HepG2 (cell line): ENCODE measurements around the gene DQX1. TPM values are rescaled to one million over a fixed set of nuclear protein-coding genes. Genes with fewer than 3 reads are reported as not detected.

Experiments used
- ATAC-seq: fragments of 200-7000 bp; cut with Tn5 transposase; 3 replicates; pipeline ENCODE4 v1.9.1; 2020; ENCODE audit warnings: mild to moderate bottlenecking, moderate library complexity
- BruUV-seq: library from RNA; stranded (reverse); fragments of 400-500 nt; replicated peaks from 2 replicates; lab custom pipeline; 2021; lab: Mats Ljungman, UMichigan
- CTCF ChIA-PET: fragments of 300-600 bp; formaldehyde crosslinking; extraction: SDS; loops from one replicate; lab custom pipeline; 2021; ENCODE audit warnings: low total read pairs, inconsistent platforms, low intra/inter-chr PET ratio; lab: Yijun Ruan, JAX
- POLR2A ChIA-PET: fragments of 350-600 bp; sonication (Branson Sonifier 250); formaldehyde crosslinking; loops from one replicate; lab custom pipeline; 2020; ENCODE audit warnings: antibody characterized with exemption, inconsistent platforms; lab: Yijun Ruan, JAX
- DNase-seq: peaks from one replicate; pipeline ENCODE4 v3.0.0-alpha.2; 2015; ENCODE audit warnings: low spot score
- FAIRE-seq: peaks from 3 replicates; lab custom pipeline; 2011; peaks lifted over from hg19 to GRCh38; lab: Jason Lieb, UNC
- H2AFZ ChIP-seq: one replicate; pipeline ENCODE4 v1.6.1; 2011; ENCODE audit warnings: low read length, inconsistent platforms
- H3K27ac ChIP-seq: fragments of 300-600 bp; 3 replicates; pipeline ENCODE4 v1.8.0; 2011; ENCODE audit warnings: mixed run types, mild to moderate bottlenecking, mixed read lengths, low read length, inconsistent platforms; ENCODE audit not compliant: insufficient read depth; ENCODE audit errors: extremely low read length
- H3K27me3 ChIP-seq, 2 experiments: fragments of 200-600 bp in 1 of 2; 2 replicates in 1 of 2; 3 replicates in 1 of 2; pipeline versions ENCODE4 v1.6.0 to v1.8.0; 2011; ENCODE audit warnings: low read length in 2 of 2, mild to moderate bottlenecking in 2 of 2, moderate library complexity in 2 of 2, inconsistent platforms in 1 of 2; ENCODE audit not compliant: insufficient read depth in 2 of 2, control insufficient read depth in 1 of 2
- H3K36me3 ChIP-seq, 2 experiments: fragments of 200-600 bp in 1 of 2; replicated peaks in 1 of 2; 2 replicates in 1 of 2; 3 replicates in 1 of 2; pipeline versions ENCODE4 v1.5.1 to v1.8.0; 2011; ENCODE audit warnings: low read length in 2 of 2, inconsistent platforms in 1 of 2; ENCODE audit not compliant: insufficient read depth in 2 of 2, control insufficient read depth in 1 of 2
- H3K4me1 ChIP-seq: 2 replicates; pipeline ENCODE4 v1.5.1; 2012; ENCODE audit warnings: low read length, inconsistent platforms; ENCODE audit not compliant: insufficient read depth
- H3K4me2 ChIP-seq: 2 replicates; pipeline ENCODE4 v1.6.0; 2011; ENCODE audit warnings: low read depth, low read length, inconsistent platforms
- H3K4me3 ChIP-seq, 3 experiments: fragments of 200-600 bp in 1 of 3; sonication (generic), shearing (Covaris generic) in 1 of 3; replicated peaks in 1 of 3; 2 replicates each; pipeline ENCODE4 v1.5.1; 2011 to 2016; ENCODE audit warnings: low read length in 3 of 3, inconsistent platforms in 2 of 3, low read depth in 2 of 3, mild to moderate bottlenecking in 2 of 3, control low read depth in 1 of 3, mixed read lengths in 1 of 3; ENCODE audit not compliant: insufficient read depth in 1 of 3
- H3K79me2 ChIP-seq: one replicate; pipeline ENCODE4 v1.6.1; 2011; ENCODE audit warnings: low read length, inconsistent platforms; ENCODE audit not compliant: insufficient read depth
- H3K9ac ChIP-seq: 2 replicates; pipeline ENCODE4 v1.6.0; 2011; ENCODE audit warnings: mild to moderate bottlenecking, low read depth, low read length, inconsistent platforms; ENCODE audit not compliant: insufficient read depth
- H3K9me3 ChIP-seq: 2 replicates; pipeline ENCODE4 v1.5.1; 2012; ENCODE audit warnings: mild to moderate bottlenecking, low read length
- H4K20me1 ChIP-seq: 2 replicates; pipeline ENCODE4 v1.6.0; 2011; ENCODE audit warnings: inconsistent platforms, mild to moderate bottlenecking, low read length, moderate library complexity; ENCODE audit not compliant: insufficient read depth
- BCL6 ChIP-seq: IDR thresholded peaks from 2 replicates; pipeline ENCODE4 v1.6.1; 2016; ENCODE audit warnings: missing genetic modification reagents, missing compliant biosample characterization
- BRCA1 ChIP-seq: sonication (generic); formaldehyde crosslinking; IDR thresholded peaks from 2 replicates; pipeline ENCODE4 v1.4.0; 2020; ENCODE audit warnings: missing genetic modification reagents
- HIVEP1 ChIP-seq: sonication (generic); formaldehyde crosslinking; IDR thresholded peaks from 2 replicates; pipeline ENCODE4 v1.4.0; 2020; ENCODE audit warnings: mild to moderate bottlenecking, missing genetic modification reagents
- KMT2B ChIP-seq: IDR thresholded peaks from 2 replicates; pipeline ENCODE4 v1.6.1; 2016; ENCODE audit warnings: missing genetic modification reagents, missing compliant biosample characterization
- MAFF ChIP-seq: IDR thresholded peaks from 2 replicates; pipeline ENCODE4 v1.6.1; 2011; ENCODE audit warnings: low read depth, low read length, improper control_type of control experiment
- NFIC ChIP-seq: IDR thresholded peaks from 2 replicates; pipeline ENCODE4 v1.6.1; 2012; ENCODE audit warnings: mild to moderate bottlenecking, low read length, inconsistent platforms
- NR2C2 ChIP-seq: sonication (generic); formaldehyde crosslinking; IDR thresholded peaks from 2 replicates; pipeline ENCODE4 v1.4.0; 2020; ENCODE audit warnings: missing genetic modification reagents, mild to moderate bottlenecking, moderate library complexity, borderline replicate concordance
- PAX8 ChIP-seq: sonication (generic); formaldehyde crosslinking; IDR thresholded peaks from 2 replicates; pipeline ENCODE4 v1.8.0; 2022; ENCODE audit warnings: mild to moderate bottlenecking, missing genetic modification reagents, borderline replicate concordance
- PRDM10 ChIP-seq: sonication (generic); formaldehyde crosslinking; IDR thresholded peaks from 2 replicates; pipeline ENCODE4 v1.4.0; 2020; ENCODE audit warnings: low read depth, missing genetic modification reagents
- STAG1 ChIP-seq: sonication (generic); formaldehyde crosslinking; IDR thresholded peaks from 2 replicates; pipeline ENCODE4 v1.4.0; 2020; ENCODE audit warnings: missing genetic modification reagents
- TBX2 ChIP-seq: sonication (generic); formaldehyde crosslinking; IDR thresholded peaks from 2 replicates; pipeline ENCODE4 v1.5.0; 2020; ENCODE audit warnings: missing genetic modification reagents, mild to moderate bottlenecking, borderline replicate concordance
- ZKSCAN1 ChIP-seq: fragments of 150-350 bp; IDR thresholded peaks from 2 replicates; pipeline ENCODE4 v1.6.1; 2014; ENCODE audit warnings: low read length
- ZMYM3 ChIP-seq: sonication (generic); formaldehyde crosslinking; IDR thresholded peaks from 2 replicates; pipeline ENCODE4 v1.5.1; 2020; ENCODE audit warnings: mild to moderate bottlenecking, missing genetic modification reagents
- ZNF224 ChIP-seq: sonication (generic); formaldehyde crosslinking; IDR thresholded peaks from 2 replicates; pipeline ENCODE4 v1.5.0; 2020; ENCODE audit warnings: mild to moderate bottlenecking, missing genetic modification reagents
- ZNF263 ChIP-seq: sonication (generic); formaldehyde crosslinking; IDR thresholded peaks from 2 replicates; pipeline ENCODE4 v1.4.0; 2020; ENCODE audit warnings: missing genetic modification reagents
- ZNF598 ChIP-seq: sonication (generic); formaldehyde crosslinking; IDR thresholded peaks from 2 replicates; pipeline ENCODE4 v1.5.1; 2020; ENCODE audit warnings: mild to moderate bottlenecking, missing genetic modification reagents, borderline replicate concordance
- ZNF772 ChIP-seq: sonication (generic); formaldehyde crosslinking; IDR thresholded peaks from 2 replicates; pipeline ENCODE4 v1.5.0; 2020; ENCODE audit warnings: mild to moderate bottlenecking, missing genetic modification reagents
- WGBS: methylation state at CpG from one replicate; pipeline ENCODE4 v1.1.6; 2017; ENCODE audit warnings: low lambda C conversion rate; 5-methylcytosine and 5-hydroxymethylcytosine counted together
- in situ Hi-C: cut with HindIII; loops from 2 replicates; pipeline ENCODE4 v1.10.0; 2017; ENCODE audit warnings: low pct_unique_long_range_greater_than_20kb; ENCODE audit not compliant: extremely low pct_ligation_motif_present
- intact Hi-C: fragments of 100-400 bp; cut with micrococcal nuclease; formaldehyde crosslinking; loops from one replicate; pipeline ENCODE4 v1.10.0; 2022; ENCODE audit not compliant: unreplicated experiment
- polyA plus RNA-seq, 8 experiments: library from polyadenylated mRNA; depleted of rRNA in 3 of 8; stranded (reverse) in 7 of 8; unstranded in 1 of 8; fragments of >200 nt; fragmentation: Illumina TruSeq in 4 of 8; extraction: Trizol in 4 of 8; gene quantifications; 2 replicates each; pipeline versions ENCODE4 v1.2.1 to v1.2.3, GENCODE V29; 2011 to 2016; ENCODE audit warnings: low read depth in 4 of 8, missing spikeins in 1 of 8, mixed read lengths in 1 of 8; ENCODE audit not compliant: insufficient read depth in 1 of 8
- total RNA-seq, 5 experiments: library from RNA; depleted of rRNA; stranded (reverse); fragments of >200 nt; fragmentation: Illumina TruSeq; extraction: Trizol; gene quantifications; 2 replicates each; pipeline ENCODE4 v1.2.3, GENCODE V29; 2016; ENCODE audit warnings: low read depth in 1 of 5
- TF ChIP-seq, protein P1 (sequence below): sonication (generic); formaldehyde crosslinking; IDR thresholded peaks from 2 replicates; pipeline ENCODE4 v1.8.0; 2022; ENCODE audit warnings: mild to moderate bottlenecking, missing genetic modification reagents

Gene DQX1
- total and polyA plus RNA-seq, 2 of the 13 experiments (the other 11 are each of a cell fraction or from before 2014, with no cell fraction given), result 27.6 to 89.8 TPM

DNA sequence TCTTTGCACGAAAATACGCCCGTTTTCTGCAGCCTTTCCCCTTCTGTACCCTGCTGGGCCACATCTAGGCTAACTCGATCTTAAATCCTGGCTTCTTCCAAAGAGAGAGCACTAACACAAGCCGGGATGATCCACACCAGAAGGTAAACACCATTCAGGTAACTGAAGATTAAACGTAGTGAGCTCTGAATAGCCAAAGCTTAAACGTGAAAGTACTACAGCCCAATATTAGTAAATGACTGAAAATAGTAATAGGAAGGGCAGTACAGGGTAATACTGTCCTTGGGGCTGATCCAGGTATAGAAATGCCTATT lies 53.1 kb downstream of the DQX1 start:
- peak overlapping the region; percentile 83 for H3K27ac ChIP-seq
- FAIRE-seq (no peak), DNase-seq (no peak), ATAC-seq (peak; percentile 0; the same call in 1 of the 3 replicates)
- no peaks in the 10 kb centered on the region; a peak in 1 of 5 replicates for H3K27me3 ChIP-seq
- in situ Hi-C loops, result no loop called here
- peaks cover 7% of the 10 kb centered on the region for H3K79me2 ChIP-seq
- 3% methylated on average over 7 of the region's 7 CpGs for WGBS
- no peaks in the 10 kb centered on the region for H4K20me1 ChIP-seq
- CTCF ChIA-PET, result no interaction called here
- POLR2A ChIA-PET, result interaction anchor here (0.8 to 20.6 kb wide), 15 partner anchors 9 to 274 kb away, joined by 3 to 795 read pairs (median 12); partner anchors contain the start of genes AUP1, CCDC142, DQX1 and HTRA2
- BruUV-seq, result TSS peak; percentile 90
- no peaks in the 10 kb centered on the region for H3K9me3 ChIP-seq
- H3K4me2 ChIP-seq, result peak overlapping the region; percentile 95
- peaks cover 7 to 20% of the 10 kb centered on the region in 2 experiments for H3K36me3 ChIP-seq
- intact Hi-C loops, result loop anchor here (1.0 to 2.0 kb wide), 2 partner anchors 14 to 56 kb away; partner anchors contain the start of genes AUP1, HTRA2 and WBP1
- H3K9ac ChIP-seq, result peak overlapping the region; percentile 86
- H3K4me3 ChIP-seq, result peak overlapping the region; percentile 67 to 91 (median 83)
- peaks cover 52% of the 10 kb centered on the region for H3K4me1 ChIP-seq
- peak overlapping the region; percentile 21 for H2AFZ ChIP-seq
- TF ChIP-seq TBX2 (CRISPR knock-in tag) (no peak), NFIC (0 out of 2 replicates have a peak, but pooled peaks have one; percentile 43), KMT2B (CRISPR knock-in tag) (no peak), BRCA1 (CRISPR knock-in tag) (peak; percentile 0; the same call in 1 of the 2 replicates), PAX8 (no peak), ZNF772 (0 out of 2 replicates have a peak, but pooled peaks have one; percentile 3), BCL6 (CRISPR knock-in tag) (no peak), NR2C2 (CRISPR knock-in tag) (no peak), HIVEP1 (no peak), PRDM10 (CRISPR knock-in tag) (no peak), ZMYM3 (CRISPR knock-in tag) (no peak), ZKSCAN1 (no peak), STAG1 (CRISPR knock-in tag) (no peak), MAFF (no peak), ZNF263 (CRISPR knock-in tag) (peak; percentile 80), ZNF224 (CRISPR knock-in tag) (0 out of 2 replicates have a peak, but pooled peaks have one; percentile 36), ZNF598 (CRISPR knock-in tag) (no peak)
- TF ChIP-seq, protein P1, sequence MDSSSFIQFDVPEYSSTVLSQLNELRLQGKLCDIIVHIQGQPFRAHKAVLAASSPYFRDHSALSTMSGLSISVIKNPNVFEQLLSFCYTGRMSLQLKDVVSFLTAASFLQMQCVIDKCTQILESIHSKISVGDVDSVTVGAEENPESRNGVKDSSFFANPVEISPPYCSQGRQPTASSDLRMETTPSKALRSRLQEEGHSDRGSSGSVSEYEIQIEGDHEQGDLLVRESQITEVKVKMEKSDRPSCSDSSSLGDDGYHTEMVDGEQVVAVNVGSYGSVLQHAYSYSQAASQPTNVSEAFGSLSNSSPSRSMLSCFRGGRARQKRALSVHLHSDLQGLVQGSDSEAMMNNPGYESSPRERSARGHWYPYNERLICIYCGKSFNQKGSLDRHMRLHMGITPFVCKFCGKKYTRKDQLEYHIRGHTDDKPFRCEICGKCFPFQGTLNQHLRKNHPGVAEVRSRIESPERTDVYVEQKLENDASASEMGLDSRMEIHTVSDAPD (CRISPR knock-in tag), result 0 out of 2 replicates have a peak, but pooled peaks have one; percentile 9
